GM19328 (cell line): Measurements from ENCODE around the gene C5orf46.
"Not testable (repeated sequence)": the region's sequence is repeated elsewhere in the genome, so short reads cannot be mapped to it uniquely, and the experiment has no call there.

ENCODE experiments used
- ATAC-seq: cut with Tn5 transposase; IDR thresholded peaks from one replicate; pipeline ENCODE4 v1.9.1; 2021; ENCODE audit warnings: mild to moderate bottlenecking, moderate library complexity; ENCODE audit not compliant: unreplicated experiment

C5orf46 gene

DNA sequence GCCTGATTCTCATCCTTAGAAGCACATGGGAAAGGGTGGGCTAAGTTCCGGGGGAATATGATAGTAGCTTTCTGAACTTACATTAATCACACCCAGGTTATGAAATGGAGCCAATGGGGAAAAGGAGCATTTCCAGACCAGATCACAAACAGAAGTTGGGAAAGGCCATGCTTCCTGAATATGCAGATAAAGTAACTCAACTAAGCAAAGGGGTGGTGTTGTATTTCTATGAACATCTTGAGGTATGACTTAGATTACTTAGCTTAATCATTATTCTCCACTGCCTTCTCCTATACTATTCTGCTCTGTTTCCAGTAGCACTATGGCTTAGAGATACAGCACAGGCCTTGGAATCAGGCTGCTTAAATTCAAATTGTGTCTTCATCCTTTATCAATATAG lies 10.5 kb downstream of the C5orf46 start:
- ATAC-seq, result no peak

DNA sequence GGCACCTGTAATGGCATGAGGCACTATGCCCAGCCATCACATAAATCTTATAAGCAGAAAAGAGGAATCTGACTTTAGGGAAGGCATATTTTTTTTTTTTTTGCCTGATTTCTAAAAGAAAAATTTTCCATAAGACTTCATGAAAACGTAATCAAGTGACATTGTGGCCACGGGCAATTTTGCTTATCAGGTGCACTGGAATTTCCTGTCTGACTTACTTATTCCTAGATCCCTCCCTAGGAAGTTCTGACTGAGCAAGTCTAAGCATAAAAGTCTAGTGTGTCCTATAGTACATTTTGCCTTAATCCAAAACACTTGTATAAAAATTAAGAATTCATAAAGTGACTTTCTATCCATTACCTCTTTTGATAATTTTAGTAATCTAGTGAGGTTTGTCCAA lies 12.5 kb downstream of the C5orf46 start:
- no peak for ATAC-seq

DNA sequence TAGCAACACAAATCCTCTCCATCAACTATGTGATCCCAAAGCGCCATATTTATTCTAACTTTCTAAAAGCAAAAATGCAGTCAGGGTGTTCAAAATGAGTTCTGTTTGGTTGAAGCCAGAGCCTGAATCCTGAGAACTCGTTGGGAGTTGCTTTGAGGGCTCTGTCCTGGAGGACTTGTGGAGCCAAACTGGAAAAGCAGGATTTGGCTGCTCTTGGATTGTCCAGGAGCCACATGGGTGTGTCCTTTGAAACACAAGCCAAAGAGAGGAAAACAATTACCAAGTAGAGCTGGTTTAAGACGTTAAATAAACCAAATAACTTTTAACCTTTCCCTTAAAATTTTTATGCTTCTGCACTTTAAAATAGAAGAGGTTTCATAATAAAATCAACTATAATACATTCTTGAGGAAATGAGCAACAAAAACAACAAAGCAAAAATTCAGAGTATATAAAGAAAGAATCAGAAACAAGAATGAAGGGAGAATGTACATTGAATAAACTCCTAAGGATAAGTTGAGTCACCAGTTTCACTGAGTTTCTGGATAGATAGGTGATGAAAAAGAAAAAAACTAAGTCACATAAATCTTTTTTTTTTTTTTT lies 13.5 kb downstream of the C5orf46 start:
- no peak for ATAC-seq

DNA sequence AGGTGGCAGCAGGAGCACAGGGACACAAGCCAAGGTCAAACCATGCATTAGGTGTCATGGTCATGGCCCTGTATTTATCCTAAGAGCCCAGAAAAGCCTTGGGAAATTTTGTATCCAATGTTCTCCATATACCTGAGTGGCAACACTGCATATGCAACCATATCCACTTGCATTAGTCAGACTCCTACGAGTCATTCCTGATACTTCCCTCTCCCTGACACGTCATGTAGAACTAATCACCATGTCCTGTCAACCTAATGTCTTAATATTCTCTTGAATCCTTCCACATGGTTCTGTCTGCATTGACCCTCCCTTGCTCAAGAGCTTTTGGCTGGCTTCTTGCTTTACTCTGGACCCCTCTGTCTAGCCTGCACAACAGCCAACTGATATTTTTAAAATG lies 18.4 kb downstream of the C5orf46 start:
- ATAC-seq, result no peak

DNA sequence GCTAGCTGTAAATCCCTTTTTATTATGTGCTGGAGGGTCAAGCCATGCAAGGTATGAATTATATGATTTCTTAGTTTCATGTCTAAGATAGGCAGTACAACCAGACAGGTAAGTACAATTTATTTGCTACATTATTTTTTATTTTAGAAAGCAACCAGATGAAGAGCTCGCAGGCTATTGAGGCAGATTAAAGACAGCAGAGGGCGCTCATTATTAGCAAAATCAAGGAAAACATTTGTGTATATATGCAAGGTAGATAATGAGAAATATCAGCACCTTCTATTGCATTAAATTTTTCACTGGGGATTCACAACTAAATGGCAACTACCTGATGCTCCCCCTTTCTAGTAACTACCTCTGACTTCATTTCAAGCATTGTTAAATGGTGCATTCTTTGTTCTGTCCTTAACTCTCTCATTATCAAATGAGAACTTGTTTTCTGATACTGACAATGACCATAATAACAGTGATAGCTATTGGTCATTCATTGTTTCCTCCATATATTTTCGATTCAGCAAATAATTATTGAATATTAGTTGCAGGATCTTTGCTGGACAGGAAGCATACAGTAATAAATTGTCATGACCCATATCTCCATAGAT lies 19.2 kb downstream of the C5orf46 start:
- no peak for ATAC-seq

DNA sequence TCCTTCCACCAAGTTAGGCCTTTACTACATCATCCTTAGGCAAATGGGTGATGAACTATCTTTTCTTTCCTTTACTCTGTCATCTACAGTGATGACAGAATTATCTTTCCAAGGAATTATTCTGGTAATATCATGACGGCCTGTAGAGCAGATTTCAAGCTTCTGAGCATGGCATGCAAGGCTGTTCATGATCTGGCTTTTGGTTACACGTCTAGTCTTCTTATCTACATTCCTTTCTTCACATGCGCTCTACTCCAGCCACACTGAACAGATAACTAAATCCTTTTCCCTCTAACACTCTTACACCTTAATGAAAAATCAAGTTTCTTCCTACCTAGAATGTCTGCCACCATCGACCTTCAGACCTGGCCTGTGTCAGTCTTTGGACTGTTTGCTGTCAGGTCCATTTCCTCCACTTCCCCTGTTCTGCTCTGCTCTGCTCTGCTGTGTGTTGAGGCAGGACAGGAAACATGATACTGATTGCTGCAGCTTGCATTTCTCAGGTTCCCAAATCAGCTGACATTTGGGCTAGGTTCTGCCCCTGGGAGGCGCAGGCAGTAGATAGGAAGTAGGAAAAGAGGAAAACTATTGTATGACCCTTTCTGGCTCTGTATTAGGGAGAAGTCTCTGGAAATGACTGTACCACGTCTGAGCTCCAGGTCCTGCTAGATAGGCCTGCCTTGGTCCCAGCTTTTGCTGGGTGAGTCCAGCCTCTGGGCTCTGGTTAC lies 23.6 kb downstream of the C5orf46 start:
- ATAC-seq, result no peak

DNA sequence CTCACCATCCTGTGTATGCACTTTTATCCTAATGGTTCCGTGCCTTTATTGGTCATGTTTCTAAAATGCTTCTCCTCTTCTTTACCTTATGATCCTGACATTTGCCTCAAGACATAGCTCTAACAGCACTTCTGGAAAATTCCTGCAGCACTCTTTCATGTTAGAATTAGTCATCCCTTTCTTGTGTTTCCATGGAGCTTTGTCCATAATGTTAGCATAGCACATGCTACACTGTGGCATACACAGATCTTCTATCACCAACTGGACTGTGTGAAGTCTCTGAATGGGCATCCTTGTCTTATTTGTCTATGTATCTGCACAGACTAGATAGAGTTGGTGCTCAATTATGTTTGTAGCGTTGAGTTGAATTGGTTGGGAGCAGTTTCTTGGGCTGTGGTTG lies 25.9 kb downstream of the C5orf46 start:
- no peak for ATAC-seq

DNA sequence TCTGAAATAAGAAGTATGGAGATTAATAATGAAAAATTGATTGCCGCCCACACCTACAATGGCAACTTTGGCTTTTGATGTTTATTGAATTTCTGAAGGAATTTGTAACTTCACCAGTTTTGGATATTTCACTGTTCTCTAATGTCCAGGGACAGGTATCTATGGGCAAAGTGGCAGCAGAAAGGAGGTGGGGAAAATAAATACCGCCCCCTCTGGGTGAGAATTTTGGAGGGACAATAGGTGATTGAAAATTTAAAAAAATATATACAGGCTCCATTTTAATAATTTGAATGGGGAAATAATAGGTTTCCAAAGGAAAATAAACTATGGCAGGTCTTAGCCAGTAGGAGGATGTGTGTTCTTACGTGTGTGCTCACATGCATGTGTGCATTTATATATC lies 26.6 kb downstream of the C5orf46 start:
- no peak for ATAC-seq

DNA sequence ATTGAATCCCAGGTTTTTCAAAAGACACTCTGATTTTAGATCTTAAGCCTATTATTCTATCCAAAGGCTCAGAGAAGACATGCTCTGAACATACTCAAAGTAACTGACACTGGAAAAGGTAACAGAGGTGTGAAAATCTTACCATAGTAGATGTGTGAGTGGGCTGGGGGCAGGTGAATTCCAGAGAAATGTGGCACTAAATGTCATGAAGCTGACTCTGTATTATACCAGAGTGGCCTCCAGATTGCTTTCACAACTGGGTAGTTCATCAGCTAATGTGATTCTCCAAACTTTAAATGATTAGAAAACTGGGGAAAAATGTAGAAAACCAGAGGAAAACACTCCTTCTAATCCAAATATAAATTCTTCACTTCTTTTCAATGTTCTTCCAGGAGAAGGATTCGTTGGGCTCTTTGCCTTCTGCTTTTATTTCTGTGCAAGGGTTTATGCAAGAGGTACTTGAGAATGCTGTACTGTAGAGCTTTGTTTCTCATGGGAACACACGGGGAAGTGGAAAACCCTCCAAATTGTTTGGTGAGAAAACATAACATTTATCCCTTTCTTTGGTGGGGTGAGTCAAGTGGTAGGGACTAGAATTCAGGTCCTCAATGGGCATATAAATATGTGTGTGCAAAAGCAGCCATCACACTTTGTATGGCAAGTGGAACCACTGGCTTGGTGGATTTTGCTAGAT lies 28.1 kb downstream of the C5orf46 start, which contains the start of gene SCGB3A2:
SCGB3A2 (plus strand) TSS at position 646 of the 694 bp plus-strand sequence. CDS start 93 bp downstream, outside the sequence.
- ATAC-seq, result no peak

DNA sequence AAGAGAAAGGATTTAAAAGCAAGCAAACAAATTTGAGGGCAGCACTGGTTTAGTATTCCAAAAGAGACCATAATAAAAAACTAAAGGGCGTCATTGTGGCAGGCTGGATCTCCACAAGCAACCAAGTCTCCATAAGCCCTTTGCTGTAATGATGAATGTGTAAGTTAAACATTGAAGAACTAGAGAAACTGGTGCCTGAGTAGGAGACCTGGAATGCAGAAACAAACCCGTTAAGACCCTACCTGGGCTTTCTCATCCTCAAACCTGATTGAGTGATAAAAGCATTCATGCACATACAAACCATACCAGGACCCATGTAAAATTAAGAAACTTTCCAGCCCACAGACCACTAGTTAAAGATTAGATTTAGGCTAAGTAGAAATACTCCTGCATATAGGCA lies 29.7 kb downstream of the C5orf46 start:
- no peak for ATAC-seq

DNA sequence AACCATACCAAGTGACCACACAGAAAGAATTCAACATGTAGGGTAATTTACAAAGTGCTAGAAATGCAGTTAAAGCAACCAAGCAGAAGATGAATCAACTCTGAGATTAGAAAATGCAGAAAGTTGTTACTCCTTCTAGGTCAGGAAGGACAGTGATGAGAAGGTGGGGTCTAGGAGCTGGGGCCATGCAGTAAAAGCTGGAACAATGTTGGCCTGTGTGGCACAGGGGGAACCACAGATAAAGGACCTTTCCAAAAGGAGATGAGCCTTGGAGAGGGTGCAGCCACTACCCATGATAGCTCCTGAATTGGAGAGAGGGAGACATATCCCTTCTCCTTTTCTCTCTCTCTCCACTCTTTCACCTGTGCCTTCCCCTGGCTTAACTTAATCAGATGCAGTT lies 30.2 kb downstream of the C5orf46 start:
- no peak for ATAC-seq

DNA sequence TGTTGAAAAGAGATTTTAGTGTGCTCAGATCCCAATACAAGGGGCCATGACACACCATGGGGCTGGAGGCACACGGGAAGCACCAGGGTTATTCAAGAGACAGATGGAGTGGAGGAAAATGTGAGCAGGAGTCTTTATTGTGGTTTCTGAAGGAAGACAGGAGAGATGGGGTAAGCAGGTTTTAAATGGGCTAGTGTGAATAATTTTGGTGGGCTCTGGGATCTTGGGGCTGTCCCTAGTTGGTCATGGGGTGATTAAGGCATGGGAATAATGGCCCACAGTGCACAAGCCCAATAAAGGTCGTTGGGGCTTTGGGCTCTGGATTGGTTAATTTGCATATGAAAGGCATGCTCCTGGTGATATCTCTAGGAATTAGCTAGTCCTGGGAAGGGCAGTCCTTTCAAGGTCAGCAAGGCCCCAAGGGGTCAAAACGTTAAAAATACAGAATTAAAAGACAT lies 31.4 kb downstream of the C5orf46 start:
- no peak for ATAC-seq

DNA sequence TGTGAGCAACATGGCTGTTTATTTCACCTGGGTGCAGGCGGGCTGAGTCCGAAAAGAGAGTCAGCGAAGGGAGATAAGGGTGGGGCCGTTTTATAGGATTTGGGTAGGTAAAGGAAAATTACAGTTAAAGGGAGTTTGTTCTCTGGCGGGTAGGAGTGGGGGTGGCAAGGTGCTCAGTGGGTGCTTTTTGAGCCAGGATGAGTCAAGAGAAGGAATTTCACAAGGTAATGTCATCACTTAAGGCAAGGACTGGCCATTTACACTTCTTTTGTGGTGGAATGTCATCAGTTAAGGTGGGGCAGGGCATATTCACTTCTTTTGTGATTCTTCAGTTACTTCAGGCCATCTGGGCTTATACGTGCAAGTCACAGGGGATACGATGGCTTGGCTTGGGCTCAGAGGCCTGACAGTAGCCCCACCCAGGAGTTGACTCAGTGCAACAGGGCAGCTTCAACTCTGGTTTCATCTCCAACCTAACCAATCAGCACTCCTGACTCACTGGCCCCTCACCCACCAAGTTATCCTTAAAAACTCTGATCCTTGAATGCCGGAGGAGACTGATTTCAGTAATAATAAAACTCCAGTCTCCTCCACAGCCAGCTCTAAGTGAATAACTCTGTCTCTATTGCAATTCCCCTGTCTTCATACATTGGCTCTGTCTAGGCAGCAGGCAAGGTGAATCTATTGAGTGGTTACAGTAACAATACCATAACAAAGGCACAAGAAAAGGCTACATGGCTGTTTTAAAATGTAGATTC lies 32.0 kb downstream of the C5orf46 start:
- ATAC-seq, result not testable (repeated sequence)

DNA sequence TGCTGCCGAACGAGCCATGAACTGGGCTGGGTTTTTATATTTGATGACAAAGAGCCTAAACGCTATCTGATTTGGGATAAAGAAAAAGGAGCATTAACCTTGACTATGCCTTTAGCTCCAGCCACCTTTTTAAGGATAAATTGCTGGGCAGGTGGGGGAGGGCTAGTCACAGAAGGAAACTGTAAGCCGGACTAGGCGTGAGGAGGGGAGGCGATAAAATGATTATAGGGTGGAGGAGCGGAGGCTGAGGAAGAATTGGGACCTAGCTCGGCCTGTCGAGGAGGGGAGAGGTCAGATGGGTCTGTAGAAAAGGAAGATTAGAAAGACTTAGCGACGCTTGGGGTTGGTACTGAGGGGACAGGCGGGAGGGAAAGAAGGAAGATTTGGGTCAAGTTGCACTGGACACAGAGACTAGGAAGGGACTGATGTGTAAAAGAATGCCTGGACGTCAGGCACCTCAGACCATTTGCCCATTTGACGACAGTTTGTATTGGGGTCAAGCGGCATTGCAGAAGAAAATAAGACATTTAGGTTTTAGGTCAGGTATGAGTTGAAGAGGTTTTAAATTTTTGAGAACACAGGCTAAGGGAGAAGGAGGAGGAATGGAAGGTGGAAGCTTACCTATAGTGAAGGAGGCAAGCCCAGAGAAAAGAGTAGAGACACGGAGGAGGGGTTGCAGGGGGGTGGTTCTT lies 33.4 kb downstream of the C5orf46 start:
- ATAC-seq, result not testable (repeated sequence)

DNA sequence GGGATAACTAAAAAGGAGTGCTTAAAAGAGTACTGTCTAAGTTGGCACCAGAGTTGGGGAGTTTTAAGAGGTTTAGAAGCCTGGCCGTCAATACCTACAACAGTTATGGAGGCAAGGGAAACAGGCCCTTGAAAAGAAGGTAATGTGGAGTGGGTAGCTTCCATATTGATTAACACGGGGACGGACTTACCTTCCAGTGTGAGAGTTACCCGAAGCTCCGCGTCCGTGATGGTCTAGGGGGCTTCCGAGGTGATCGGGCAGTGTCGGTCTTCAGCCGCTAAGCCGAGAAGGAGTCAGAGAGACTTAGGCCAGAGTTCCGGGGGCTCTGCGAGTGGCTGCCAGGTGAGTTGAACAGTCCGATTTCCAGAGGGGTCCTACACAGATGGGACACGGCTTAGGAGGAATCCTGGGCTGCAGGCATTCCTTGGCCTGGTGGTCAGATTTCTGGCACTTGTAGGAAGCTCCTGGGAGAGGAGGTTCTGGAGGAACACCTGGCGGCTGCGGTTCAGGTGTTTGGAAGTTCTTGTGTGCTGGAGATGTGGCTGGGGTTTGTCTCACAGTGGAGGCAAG lies 34.3 kb downstream of the C5orf46 start:
- not testable (repeated sequence) for ATAC-seq

DNA sequence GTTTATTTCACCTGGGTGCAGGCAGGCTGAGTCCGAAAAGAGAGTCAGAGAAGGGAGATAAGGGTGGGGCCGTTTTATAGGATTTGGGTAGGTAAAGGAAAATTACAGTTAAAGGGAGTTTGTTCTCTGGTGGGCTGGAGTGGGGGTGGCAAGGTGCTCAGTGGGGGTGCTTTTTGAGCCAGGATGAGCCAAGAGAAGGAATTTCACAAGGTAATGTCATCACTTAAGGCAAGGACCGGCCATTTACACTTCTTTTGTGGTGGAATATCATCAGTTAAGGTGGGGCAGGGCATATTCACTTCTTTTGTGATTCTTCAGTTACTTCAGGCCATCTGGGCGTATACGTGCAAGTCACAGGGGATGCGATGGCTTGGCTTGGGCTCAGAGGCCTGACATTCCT lies 36.4 kb downstream of the C5orf46 start:
- ATAC-seq, result not testable (repeated sequence)

DNA sequence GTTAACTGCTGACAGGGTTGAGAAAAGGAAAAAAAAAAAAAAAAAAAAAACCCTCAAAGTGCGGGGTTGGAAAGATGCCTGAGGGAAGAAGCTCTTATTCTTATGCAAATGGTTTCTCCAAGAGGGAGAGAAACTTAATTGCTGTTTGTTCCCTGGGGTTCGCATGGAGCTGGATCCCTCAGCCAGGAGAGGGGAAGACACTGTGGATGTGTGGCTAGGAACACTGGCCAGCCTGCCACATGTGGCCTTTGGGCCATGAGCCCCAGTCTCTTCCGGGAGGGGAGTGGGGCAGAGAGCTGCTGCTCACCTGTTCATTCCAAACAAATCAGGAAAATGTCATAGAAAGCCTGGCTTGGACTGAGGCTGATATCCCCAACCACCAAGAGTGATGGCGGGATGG lies 37.2 kb downstream of the C5orf46 start:
- no peak for ATAC-seq

DNA sequence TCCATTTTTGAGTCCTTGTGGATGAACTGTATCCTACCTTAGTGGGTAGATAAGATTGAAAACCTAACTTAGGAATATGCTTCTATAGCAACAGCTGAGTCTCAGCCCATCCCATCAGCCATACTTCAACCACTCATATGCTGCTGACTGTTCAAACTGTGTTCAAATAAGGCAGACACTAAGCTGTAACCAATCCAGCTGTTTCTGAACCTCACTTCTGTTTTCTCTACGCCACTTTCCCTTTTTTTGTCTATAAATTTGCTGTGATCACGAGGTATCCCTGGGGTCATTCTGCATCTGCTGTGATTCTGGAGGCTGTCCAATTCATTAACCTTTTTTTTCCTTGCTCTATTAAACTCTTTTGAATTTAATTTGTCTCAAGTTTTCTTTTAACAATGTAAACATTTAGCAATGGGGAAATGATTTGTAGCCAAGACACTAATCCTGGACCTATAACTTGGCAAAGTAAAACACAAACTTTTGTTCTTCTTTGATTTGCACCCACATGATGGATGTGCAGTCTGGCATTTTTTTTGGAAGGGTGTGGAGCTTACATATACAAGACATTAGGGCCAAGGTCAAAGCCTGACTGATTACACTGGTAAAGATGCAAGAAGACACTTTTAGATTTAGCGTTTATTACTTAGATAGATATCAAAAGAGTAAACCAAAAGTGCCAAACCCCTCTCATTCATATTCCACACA lies 42.7 kb downstream of the C5orf46 start:
- ATAC-seq, result no peak

DNA sequence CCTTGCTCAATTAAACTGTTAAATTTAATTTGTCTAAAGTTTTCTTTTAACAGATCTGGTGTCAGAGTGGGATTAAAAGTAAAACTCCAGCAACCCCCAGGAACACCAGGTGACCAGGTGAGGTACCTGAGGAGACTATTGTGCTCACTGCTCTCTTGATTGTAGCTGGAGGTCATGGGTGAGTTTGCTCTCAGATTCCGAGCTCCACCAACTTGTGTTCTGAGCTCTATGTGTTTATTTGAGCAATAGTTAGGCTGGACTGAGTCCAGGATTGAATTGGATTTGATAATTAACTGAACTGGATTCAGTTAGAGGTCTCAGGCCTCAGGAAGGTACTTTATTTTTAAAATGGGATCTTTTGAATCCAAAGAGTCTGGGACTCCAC lies 45.7 kb downstream of the C5orf46 start:
- no peak for ATAC-seq
